Inflammatory macrophage treated with lipopolysaccharide for 1 hour (primary cell): Measurements from ENCODE around the gene CNTFR.

Experiments
- DNase-seq, 2 donors: peaks; one replicate each; pipeline ENCODE4 v3.0.0-alpha.2; 2020 to 2022

CNTFR gene

DNA sequence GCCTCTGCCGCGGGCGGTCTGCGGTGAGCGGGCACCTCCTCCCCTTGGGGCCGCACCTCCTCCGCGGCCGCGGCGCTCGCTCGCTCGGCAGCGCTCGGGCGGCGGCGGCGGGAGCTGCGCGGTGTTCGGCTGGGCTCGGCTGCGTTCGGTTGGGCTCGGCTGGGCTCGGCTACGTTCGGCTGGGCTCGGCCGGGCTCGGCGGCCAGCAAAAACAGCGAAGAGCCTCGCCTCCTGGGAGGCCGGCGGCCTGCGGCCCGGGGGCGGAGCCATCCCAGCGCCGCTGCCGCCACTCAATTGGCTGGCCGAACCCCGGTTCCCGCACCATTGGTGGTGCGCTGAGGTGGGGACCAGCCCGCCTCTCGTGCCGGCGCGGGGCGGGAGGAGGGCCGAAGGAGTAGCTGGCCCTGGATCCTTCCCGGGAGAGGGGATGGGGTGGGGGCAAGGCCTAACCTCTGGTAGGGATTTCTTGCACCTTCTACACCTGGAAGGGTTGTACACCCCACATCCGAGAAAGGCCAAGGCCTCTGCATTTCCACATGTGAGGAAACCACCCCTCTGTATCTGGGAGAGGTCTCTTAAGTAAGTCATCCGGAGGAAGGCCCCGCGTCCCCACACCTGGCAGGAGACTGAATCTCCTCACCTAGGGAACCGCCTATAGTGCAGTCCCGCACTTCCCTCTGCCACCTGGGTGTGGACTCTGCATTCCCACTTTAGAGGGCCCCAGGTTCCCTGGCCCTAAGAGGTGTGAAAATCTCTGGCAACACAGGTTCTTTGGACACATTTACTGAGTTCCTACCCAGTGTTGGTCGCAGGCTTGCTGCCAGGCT, 66.3 kb downstream of the CNTFR start, which contains the start of gene ENHO:
TSS of gene ENHO (minus strand) at position 20 of the 827 bp plus-strand sequence. CDS start 1,295 bp downstream, outside the sequence.
- DNase-seq: peak; percentile 73 to 94

DNA sequence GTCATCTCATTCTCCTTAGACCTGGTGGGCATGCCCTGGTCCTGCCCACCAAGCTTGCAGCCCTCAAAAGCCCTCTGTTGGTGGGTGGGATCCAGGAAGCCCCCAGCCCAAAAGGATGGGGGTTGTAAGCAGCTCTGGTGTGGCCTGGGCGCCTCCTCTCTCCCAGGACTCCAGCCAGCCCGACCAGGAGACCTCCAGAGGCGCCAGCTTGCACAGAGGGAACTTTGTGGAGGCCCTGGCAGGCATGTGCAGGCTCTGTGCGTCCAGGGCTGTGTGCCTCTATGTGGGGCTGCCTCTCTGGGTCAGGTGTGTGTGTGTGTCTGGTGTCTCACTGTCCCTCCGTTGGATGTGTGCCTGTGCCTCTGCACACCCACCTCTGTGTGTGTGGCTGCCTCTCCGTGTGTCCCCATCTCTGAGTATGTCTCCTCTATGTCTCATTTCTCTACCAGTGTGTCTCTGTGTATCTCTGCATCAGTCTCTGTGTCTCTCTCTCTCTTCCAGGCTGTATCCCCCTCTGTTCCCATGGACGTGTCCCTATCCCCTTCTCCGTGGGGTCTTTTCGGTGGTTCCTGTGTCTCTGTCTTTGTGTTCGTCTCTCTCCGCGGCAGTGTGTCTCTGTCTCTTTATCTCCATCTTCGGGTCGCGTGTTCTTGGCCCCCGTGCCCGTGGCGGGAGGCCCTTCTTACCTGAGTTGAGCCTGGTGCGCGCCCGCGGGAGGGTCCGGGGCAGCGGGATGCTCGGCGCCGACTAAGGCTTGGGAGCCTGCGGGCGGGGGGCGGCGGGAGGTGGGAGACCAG, 67.2 kb downstream of the CNTFR start:
- no peak for DNase-seq

DNA sequence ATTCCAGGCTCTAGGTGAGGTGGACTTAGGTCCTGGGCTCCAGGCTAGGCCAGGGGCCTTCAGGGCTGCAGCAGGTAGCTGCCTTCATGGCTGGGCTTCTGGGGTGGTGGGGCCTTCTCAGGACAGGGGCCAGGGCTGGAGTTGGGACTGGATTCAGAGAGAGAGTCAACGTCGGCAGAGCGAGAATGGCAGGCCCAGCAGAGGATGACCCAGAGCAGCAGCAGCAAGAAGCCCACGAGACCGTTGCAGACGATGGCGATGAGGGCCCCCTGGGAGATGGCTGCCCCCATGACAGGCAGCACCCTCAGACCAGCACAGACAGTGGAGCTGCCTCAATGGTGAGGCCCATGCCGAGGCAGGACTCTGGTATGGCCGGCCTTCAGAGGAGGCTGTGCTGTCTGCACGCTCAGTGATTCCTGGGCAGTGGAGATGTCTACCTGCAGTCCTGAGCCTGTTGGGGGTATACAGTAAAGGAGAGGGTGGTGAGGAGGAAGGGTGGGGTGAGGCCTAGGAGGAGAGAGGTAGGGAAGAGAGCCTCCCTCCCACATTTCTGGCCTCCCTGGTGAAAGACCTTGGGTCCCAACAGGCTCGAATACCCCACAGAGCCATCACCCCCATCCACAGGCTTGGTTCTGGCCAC, 68.0 kb downstream of the CNTFR start:
- no peak for DNase-seq

DNA sequence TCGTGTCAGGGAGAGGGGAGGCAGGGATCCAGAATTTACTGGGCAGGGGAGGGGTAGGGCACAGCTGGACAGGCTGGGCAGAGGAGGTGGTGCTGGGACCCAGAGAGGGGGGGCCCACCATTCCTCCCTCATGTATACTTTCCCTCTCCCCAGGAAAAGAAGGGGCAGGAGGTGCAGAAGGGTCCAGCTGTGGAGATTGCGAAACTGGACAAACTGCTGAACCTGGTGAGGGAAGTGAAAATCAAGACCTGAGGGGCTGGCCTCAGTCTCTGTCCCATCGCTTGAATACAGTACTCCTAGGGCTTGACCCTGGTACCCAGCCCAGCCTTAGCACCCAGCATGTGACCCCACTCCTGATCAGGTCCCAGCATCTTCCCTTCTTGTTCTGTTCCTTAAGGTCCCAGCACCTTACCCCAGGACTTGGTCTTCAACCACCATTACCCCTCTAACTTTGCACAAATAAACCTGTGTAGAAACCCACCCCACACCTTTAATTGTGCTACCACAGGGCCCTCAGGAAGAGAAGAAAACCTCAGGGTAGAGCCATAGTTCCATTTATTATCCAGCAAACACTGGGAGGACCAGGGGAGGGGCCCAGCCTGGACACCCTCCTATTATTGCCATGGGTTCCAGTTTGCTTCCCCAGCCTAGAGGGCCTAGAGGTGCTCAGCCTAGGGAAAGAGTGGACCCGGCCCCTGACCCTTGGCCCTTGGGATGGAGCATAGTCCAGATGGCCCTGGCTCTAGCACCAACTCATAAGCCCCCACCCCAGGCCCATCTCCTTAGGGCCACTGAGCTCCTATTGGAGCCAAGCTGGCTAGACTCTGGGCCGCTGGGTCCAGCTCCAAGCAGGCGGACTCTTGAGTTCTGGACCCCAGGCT, 68.8 kb downstream of the CNTFR start:
- no peak for DNase-seq

DNA sequence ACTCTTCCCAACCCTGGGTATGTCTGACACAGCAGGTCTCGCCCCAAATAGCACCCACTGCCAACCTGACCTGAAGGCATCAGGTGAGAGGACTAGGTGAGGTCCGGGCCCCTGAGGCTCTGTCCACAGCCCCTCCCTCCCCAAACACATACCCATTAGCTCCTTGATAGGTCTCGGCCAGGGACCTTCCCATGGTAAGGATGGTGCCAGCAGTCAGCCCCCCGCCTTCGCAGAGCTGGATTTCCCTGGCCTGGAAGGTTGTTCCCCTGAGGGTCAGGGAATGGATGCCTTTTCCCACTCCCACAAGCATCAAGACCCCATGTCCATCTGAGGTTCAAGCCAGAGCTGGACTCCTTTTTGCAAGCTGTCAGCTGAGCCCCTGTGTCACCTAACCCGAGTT, 69.4 kb downstream of the CNTFR start:
- DNase-seq: no peak

DNA sequence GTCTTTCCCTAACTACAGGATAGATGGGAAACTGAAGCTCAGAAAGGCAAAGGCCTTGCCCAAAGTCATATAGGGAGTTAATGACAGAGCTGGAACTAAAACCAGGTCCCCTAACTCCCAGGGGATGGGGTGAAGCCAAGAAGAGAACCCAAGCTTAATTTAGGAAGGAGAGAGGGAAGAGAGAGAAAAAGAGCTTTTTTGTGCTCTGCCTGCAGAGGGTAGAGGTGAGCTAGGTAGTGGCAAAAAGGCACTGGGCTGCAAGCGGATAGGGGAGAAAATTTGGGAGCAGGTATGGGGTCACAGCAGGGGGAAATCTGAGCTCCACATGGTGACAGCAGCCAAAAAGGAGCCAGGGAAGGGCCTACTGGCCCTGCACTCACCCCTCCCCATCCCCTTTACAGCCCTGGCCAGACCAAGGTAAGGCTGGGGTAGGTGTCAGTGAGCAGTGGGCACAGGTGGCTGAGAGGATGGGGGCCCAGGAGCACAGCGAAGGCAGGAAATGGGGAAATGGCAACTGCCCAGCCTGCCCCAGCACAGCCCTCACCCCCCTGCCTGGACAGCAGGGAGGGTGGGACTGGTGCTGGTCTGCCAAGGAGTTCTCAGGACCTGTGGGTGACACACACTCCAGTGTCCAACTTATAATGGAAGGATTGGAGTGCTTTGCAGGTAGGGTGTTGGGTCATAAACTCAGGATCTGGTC, 70.1 kb downstream of the CNTFR start:
- DNase-seq: no peak

DNA sequence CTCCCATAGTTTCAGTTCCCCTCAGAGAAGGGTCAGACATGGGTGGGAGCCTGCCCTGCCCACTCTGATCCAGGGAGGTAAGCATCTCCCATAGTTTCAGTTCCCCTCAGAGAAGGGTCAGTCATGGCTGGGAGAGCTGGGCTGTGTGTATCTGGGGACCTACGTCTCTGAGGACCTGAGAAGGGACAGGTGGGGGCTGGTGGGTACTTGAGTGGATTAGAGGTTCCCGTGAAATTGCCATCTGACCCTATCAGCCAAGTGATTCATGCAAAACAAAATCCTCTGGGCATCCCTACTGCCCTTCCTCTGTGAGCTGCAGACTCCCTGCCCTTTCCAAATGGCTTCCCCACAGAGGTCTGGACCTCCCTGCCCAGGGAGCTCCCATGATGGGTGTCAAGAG, 70.6 kb downstream of the CNTFR start:
- no peak for DNase-seq

DNA sequence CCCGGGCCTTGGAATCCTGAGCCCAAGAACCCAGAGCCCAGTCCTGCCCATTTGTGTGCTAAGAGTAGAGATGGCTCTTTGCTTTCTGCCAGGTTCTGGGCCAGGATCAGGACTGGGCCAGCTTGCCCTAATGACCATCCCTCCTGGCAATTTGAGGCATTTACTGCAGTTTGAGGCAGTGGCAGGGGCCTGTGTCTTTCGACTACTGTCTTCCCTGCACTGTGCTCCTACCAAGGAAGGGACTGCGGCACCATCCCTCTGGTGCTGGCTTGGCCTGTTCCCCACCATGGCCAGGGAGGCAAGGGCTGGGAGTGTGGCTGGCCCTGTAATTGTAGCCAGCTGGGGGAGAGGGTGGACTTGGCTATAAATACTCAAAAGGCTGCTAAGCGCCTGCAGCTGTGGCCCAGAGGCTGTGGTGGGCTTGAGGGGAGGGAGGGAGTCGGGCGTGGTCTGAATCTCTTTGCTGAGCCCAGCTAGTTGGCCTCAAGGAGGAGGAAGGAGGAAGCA, 71.4 kb downstream of the CNTFR start:
- DNase-seq: no peak

DNA sequence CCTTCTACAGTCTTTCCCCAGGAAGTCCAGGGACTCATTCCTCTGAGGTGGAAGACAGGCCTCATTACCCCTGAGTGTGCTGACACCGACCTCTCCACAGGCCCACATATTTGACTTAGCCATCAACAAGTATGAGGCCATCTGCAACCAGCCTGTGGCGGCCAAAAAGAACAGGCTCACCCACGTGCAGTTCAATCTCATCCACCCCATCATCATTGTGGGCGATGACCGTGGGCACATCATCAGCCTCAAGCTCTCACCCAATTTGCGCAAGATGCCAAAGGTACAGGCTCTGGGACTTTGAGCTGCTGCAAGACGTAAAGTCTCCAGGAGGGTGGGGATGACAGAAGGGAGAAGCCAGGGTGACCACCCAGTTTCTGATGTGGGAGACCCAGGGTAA, 72.3 kb downstream of the CNTFR start:
- no peak for DNase-seq

DNA sequence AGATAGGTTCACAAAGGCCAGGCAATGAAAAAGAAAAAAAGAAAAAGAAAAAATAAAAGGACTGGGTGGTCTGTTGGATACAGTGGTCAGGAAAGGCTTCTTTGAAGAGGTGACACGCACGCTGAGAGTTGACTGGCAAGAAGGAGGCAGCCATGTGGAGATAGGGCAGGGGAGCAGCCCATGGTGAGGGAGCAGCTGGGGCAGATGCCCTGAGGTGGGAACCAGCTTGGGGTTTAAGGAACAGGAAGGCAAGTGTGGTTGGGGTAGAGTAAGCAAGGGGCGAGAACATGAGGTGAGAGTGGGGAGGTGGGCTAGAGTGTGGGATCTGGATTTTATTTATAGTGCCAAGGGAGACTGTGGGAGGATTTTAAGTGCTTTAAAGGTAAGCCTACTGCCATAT, 73.6 kb downstream of the CNTFR start:
- no peak for DNase-seq

DNA sequence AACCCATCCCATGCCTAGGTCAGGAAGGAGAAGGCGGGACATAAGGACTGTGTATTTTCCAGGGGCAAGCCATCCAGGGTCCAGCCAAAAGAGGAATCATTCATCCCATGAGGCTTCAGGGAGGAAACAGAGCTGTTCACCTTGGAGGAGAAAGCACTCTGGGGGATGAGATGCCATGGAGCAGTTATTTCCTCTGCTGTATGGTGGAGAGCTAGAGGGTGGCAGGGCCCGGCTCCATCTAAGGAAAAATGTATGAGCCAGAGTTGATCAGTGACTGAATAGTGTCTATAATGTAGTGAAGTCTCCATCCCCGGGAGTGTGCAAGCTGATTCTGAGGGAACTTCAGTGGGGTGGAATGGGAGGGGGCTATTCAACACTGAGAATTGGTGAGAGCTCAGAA, 74.7 kb downstream of the CNTFR start:
- DNase-seq: no peak

DNA sequence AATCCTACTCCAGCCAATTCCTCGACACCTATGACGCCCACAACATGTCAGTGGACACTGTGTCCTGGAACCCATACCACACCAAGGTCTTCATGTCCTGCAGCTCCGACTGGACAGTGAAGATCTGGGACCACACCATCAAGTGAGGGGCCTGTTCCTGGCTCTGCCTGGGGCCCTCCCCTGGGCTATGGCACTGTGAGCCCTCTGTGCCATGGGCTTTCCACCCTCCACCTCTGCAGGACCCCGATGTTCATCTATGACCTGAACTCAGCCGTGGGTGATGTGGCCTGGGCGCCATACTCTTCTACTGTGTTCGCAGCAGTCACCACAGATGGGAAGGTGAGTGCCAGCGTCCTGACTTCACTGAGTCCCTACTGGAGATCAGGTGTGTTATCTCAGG, 75.1 kb downstream of the CNTFR start:
- DNase-seq: no peak

DNA sequence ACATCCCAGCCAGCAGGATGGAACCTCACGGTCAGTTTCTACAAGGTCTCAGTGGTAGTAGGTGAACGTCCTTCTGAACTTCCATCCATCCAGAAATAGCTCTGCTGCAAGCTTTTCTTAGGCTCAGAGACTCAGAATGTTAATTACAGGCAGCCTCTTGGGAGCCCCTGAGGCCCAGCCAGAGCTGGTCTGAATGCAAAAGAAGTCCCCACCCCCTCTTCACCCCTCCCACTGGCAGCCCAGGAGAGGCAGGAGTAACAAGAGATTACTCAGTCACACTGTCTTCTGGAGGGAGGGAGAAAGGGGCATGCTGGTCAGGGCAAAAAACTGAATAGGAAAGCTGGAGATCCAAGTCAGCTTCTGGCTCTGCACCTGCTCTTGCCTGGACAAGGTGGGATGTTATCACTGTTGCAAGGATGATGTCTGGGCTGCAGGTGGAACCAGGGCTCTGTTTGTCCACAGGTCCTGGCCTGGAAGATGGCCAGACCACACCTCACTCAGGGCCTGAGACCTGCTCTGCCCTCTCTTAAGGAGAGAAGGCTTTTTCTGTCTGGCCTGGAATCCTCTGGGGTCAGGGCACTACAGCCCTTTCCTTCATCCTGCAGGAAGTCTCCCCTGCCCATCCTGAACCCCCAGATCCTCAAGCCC, 75.8 kb downstream of the CNTFR start:
- DNase-seq: no peak

DNA sequence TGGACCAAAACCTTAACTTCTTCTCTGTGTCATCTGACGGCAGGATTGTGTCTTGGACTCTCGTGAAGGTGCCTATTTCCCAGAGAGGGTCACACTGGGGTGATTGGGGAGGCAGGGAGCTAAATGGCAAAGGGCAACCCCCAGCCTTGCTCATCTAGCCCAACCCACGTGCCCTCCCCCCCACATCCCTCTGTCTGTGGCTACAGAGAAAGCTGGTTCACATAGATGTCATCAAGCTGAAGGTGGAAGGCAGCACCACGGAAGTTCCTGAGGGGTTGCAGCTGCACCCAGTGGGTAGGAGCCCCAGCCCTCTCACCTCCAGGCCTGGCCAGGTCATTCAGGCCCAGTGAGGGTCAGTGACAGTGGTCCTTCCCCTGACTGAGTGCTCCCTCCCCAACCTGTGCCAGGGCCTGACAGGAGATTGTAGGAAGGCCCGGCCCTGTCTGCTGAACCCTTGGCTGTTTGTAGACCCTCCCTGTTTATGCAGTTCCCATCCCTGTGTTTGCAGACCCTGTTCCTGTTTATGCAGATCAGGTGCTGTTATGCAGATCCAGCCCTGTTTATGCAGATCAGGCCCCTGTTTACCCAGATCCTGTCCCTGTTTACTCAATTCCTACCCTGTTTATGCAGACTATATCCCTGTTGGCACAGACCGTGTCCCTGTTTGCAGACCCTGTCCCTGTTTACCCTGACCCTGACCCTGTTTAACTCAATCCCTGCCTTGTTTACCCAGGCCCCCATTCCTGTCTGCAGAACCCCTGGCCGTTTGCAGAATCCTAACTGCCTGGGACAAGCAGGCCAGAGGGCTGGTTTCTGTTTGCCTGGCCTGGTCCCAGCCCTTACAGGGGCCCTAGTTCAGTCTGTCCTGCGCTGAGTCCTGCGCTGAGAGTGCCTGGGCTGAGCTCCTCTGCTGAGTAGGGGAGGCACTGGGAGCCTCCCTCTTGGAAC, 77.1 kb downstream of the CNTFR start:
- no peak for DNase-seq

DNA sequence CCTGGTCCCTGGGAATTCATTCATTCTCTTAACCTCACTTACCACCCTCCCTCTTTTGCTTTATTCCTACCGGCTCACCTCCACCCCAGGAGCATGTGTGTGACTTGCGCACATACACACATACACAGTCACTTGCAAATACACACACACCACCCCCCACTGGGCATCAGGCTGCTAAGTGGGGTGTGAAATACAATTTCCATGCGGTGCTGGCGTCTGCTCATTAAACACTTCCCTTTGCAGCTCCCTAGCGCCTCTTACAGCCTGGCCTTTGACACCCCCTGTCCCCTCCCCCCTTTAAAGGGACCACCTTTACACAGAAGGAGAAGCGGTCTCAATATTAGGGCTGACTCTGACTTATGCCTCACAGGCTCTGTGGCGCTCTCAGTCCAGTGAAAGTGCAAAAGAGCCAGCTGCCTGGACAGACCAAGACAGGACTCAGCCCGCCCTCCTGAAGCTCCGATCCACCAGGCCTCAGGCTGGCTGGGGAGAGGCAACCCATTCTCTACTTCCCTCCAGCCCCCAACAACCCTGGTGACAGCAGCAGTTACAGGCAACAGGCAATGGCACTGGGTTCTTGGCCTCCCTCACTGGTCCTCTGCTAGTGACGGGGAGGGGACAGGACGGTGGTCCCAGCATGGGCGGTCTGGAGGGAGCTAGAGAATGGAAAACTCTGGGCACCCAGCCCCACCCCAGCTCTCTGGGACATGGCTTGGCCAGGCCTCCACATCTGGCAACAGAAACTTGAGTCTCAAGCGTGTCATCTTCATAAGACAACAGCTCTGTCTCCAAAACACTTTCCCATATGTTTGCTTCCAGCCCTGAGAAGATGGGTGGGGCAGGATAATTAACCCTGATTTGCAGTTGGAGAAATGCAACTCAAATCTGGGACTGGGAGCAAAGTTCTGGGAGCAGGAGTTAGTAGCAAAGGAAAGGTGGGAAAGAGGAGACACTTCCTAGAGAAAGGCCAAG, 78.7 kb downstream of the CNTFR start:
- no peak for DNase-seq

DNA sequence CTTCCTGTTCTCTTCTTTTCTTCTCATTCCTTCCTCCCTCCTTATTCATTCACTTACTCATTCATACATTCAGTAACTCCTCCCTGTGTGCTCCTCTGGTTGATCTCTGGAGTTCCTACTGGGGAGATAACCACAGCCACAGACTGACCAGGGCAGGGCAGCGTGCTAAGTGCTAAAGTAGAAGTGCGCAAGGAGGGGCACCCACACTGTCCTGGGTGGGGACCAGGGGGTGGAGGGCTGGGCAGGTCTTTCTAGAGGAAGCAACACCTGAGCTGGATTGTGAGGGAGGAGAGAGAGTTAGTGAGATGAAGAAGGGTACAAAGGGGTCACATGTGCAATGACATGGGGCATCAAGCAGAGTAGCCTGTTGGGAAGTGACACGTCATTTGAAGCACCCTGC, 80.6 kb downstream of the CNTFR start:
- no peak for DNase-seq

DNA sequence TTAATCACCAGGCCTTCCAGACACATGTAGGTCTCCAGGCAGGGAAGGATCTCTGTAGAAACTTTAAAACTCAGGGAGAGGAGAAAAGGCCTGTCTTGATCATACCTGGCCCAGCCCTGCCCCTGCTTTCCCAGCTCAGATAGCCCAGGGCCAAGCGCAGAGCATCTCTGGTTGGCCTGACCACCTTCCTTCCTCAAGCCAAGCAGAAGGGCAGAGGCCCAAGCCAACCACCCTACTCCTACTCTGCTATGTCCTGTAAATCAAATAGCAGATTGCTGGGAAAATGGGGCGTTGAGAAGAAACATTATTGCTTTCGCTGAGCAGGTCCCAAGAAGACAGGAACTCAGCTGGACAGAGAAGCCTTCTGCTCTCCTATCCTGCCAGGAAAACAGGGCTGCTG, 81.1 kb downstream of the CNTFR start:
- no peak for DNase-seq

DNA sequence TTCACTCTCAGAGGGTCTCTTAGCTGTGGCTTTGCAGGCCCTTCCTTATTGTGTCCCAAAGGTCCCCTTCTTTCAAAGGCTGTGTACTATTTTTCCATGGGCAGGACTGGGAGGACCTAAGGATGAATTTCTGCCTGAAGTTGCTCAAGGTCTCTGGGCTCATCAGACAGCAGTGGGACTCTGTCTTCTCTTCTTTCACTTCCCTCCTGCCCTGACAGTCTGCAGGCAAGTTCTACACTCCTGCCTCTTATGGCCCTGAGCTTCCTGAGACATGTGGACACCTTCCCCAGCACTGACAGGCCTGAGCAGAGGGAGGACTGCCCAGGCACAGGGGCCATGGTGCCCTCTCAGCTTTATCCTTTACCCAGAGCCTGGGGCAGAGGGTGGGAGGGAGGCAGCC, 81.6 kb downstream of the CNTFR start:
- no peak for DNase-seq

DNA sequence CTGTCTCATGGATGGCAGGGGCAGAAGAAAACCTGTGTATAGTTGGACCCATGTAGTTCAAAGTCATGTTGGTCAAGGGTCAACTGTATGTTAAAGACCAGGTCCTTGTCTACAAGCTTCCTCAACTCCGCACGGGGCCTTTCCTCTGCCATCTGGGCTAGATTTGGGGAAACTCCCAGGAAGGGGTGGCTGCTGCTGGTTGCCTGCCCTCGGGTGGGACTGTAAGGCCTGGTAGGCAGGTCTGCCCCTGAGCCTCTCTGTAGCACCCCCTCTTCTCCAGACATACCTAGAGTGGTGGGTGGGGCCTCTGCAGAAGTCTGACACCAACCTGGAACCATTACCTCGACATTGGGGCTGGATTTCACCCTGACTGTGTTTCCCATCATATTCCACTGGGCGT, 82.0 kb downstream of the CNTFR start:
- no peak for DNase-seq
